Tibial nerve (tissue), 4 donors: ENCODE data around the gene MAIP1.

Experiments used
- EP300 ChIP-seq, 2 donors: sonication (generic); formaldehyde crosslinking; IDR thresholded peaks; one replicate each; pipeline ENCODE4 v1.6.1; 2017; ENCODE audit warnings: antibody characterized with exemption in 2 of 2, mild to moderate bottlenecking in 1 of 2
- POLR2A ChIP-seq, 2 donors: fragments of 450-650 bp; IDR thresholded peaks; one replicate each; pipeline ENCODE4 v1.6.1; 2017; ENCODE audit warnings: antibody characterized with exemption in 2 of 2, mild to moderate bottlenecking in 2 of 2, moderate library complexity in 2 of 2
- TF ChIP-seq, protein P1 (sequence below), 5 experiments: fragments of 200-600 bp in 3 of 5; fragments of 450-650 bp in 2 of 5; sonication (generic) in 3 of 5; IDR thresholded peaks; one replicate each; pipeline ENCODE4 v1.5.1; 2016 to 2019; ENCODE audit warnings: antibody characterized with exemption in 5 of 5, mild to moderate bottlenecking in 3 of 5, moderate library complexity in 2 of 5

DNA sequence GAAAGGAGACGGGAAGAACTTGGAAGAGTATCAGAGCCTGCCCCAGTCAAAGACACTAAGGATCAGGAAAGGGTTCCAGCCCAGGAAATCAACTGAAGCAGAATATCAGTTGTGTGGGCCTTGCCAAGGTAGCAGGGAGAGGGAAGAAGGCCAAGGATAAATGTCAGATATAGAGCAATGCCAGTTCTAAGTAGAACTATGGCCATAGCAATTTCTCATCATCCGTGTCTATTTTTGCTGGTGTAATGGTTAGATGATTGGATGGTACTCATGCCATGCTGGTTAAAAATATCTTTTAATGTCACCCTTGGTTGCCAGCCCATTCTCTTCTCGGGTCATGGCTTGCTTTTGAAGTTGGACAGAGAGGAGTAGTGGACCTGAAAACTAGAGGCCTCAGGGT is 41.9 kb downstream of the MAIP1 start:
- TF ChIP-seq, protein P1, sequence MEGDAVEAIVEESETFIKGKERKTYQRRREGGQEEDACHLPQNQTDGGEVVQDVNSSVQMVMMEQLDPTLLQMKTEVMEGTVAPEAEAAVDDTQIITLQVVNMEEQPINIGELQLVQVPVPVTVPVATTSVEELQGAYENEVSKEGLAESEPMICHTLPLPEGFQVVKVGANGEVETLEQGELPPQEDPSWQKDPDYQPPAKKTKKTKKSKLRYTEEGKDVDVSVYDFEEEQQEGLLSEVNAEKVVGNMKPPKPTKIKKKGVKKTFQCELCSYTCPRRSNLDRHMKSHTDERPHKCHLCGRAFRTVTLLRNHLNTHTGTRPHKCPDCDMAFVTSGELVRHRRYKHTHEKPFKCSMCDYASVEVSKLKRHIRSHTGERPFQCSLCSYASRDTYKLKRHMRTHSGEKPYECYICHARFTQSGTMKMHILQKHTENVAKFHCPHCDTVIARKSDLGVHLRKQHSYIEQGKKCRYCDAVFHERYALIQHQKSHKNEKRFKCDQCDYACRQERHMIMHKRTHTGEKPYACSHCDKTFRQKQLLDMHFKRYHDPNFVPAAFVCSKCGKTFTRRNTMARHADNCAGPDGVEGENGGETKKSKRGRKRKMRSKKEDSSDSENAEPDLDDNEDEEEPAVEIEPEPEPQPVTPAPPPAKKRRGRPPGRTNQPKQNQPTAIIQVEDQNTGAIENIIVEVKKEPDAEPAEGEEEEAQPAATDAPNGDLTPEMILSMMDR (IDR thresholded peaks at IDR 0.05), result no peak
- TF ChIP-seq POLR2A (IDR thresholded peaks at IDR 0.05) (no peak), EP300 (IDR thresholded peaks at IDR 0.05) (no peak)
